GM18526 (cell line): ENCODE measurements around the gene NPTX1.

Source experiments
- POLR2A ChIP-seq: IDR thresholded peaks from 3 replicates; pipeline ENCODE4 v1.6.1; 2011; ENCODE audit not compliant: insufficient read length; ENCODE audit errors: extremely low read depth

NPTX1 gene

DNA sequence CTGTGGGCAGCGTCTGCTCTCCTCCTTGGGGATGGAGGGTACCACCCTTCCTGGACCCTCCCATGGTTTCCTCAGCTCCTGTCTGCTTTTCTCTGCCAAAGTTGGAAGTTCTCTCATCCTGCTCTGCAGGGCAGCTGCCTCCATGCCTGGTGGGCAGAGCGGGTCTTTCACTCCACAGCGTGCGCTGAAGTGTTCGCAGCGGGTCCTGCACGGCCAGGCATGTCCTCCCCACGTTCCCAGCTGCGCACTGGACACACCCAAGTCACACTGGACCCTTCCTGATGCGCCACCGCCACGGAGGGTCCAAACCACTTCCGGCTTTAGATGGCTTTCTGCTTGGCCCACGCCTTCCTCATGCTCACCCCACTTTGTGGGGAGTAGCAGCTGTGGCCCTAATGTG lies 33.7 kb upstream of the NPTX1 start:
- TF ChIP-seq POLR2A: no peak

DNA sequence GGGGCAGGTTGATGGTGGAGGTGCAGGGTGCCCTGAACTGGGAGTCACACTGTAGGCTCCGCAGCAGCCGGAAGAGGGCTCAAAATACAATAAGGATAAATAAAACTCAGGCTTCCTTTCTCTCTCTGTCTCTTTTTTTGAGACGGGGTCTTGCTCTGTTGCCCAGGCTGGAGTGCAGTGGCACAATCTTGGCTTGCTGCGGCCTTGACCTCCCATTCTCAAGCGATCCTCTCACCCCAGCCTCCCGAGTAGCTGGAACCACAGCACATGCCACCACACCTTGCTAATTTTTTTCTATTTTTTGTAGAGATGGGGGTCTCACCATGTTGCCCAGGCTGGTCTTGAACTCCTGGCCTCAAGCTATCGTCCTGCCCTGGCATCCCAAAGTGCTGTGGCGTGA lies 32.9 kb upstream of the NPTX1 start:
- TF ChIP-seq POLR2A: no peak

DNA sequence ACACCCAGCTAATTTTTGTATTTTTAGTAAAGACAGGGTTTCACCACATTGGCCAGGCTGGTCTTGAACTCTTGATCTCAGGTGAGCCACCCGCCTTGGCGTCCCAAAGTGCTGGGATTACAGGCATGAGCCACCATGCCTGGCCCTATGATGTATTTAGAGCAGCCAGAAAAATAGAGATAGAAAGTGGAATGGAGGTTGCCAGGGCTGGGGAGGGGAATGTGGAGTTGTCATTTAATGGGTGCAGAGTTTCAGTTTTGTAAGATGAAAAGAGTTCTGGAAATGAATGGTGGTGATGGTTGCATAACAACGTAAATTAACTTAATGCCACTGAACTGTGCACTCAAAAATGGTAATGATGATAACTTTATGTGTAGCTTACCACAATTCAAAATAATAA lies 31.6 kb upstream of the NPTX1 start:
- TF ChIP-seq POLR2A: no peak

DNA sequence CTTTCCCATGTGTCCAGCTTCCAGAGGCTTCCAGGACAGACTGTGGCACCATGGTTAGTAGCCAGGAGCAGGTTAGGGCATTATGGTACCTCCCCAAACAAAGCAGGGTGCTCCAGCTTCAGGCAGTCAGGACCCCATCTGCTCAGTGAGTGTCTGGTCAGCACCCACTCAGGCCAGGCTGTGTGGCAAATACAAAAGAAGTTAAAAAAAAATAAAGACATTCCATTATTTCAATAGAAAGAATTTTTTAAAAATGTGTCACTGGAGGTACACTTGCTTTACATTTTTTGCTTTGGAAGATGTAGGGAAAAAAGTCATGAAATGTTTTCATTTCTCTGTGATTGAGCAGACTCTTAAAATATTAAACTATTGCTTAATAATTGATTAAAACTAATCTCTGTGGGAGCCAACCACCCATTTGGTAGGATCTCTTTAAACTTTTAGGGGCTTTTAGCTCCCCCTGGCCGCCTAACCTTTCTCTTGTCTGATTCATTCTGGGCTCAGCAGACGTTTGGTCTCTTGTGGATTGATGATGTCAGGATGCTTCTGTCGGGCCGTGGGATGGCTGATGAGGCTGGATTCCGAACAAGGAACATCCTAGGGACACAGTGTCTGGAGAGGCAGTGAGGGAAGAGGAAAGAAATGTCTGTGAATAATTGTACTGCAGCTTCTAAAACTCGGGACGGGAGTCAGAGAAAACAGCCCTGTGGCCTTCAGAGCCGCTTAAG lies 28.4 kb upstream of the NPTX1 start:
- no peak for TF ChIP-seq POLR2A

DNA sequence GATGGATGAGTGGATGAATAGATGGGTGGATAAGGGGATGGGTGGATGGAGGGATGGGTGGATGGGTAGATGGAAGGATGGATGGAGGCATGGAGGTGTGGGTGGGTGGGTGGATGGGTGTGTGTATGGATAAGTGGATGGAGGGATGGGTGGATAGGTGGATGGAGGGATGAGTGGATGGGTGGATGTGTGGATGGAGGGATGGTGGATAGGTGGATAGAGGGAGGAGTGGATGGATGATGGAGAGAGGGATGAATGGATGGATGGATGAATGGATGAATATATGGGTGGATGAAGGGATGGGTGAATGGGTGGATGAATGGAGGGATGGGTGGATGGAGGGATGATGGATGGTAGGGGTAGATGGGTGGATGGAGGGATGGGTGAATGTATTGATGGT lies 27.5 kb upstream of the NPTX1 start:
- TF ChIP-seq POLR2A: no peak

DNA sequence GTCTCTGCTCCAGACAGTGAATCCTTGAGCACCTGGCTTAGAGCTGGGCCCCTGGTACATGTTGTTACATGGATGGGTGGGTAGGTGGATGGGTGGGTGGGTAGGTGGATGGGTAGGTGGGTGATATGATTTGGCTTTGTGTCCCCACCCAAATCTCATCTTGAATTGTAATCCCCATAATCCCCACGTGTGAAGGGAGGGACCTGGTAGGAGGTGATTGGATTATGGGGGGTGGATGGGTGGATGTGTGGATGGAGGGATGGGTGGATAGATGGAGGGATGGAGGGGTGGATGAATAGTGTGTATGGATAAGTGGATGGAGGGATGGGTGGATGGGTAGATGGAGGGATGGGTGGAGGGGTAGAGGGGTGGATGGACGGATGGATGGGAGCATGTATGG lies 26.6 kb upstream of the NPTX1 start:
- no peak for TF ChIP-seq POLR2A

DNA sequence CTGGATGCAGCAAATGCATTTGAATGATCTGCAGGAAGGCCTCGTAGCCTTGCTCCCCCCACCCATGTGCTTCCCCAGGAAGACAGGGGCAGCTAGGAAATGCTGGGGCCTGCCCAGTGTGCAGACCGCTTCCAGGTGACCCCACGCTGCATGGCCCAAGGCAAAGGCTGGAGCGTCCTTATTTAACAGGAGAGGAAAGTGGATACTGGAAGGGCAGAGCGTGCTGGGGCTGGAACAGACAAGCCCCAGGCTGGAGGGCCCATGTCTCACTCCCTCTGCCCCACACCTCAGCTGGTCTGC lies 26.1 kb upstream of the NPTX1 start:
- TF ChIP-seq POLR2A: no peak

DNA sequence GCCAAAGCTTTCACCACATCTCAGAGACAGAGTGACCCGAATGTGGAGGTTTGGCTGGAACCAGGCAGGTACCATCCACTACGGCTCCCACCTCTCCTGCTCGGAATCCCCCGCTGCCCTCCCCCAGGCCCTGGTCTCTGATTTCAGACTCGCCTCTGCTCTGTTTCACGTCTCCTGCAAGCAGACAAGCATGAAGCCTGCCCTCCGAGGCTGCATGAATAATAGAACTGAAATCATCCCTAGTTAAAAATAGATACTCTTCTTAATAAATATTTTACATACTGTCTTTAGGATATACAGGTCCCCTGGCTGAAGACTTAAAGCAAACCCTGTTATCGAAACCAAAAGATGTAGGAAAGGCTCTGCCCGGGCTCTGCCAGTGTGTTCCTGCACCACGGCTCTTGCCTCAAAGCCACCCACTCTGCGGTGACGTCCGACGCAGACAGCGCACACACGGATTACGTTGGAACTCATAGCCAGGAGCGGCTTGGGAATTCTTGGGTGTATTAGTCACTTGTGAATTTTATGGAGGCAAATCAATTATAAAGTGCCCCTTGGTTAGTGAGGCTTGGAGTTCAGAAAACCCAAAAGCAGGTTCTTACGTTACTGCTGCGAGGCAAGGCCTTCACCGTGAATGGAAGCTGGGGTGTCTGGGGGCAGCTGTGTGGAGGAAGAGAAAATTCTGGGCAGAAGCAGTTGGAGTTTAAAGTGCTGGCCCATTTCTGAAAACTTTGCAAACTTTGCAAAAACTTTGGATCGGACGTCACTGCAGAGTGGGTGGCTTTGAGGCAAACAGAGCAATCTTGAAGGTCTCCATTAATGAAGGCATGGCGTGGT lies 25.6 kb upstream of the NPTX1 start:
- no peak for TF ChIP-seq POLR2A

DNA sequence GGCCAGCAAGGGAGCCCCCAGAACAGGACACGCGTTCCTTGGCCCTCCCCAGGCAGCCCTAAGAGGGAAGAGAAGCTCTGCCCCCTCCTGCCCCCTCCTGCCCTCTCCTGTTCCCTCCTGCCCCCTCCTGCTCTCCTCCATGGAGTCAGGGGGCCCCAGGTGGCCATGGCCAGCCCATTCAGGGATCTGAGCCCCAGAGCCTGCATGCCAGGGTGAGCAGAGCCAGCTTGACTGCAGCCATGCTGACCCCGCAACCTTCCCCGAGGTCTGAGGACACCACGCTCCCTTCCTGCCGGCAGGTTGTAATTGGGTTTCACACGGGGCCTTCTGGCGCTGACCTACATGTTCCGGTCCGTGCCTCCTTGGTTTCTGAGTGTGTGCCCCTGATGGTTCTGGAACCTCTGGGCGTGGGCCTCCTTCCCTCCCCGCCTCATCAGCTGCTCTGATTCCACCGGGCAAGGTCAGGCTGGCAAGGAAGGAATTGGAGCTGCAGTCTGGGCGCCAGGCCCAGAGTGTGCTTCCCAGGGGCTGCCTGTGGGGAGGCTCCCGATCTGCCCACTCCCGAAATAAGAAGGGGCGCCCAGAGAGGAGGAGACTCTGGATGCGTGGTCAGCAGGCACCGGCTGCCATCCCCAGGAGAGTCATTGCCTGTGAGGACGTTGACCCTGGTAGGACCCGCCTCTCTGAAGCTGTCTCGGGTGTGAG lies 23.7 kb upstream of the NPTX1 start:
- TF ChIP-seq POLR2A: no peak

DNA sequence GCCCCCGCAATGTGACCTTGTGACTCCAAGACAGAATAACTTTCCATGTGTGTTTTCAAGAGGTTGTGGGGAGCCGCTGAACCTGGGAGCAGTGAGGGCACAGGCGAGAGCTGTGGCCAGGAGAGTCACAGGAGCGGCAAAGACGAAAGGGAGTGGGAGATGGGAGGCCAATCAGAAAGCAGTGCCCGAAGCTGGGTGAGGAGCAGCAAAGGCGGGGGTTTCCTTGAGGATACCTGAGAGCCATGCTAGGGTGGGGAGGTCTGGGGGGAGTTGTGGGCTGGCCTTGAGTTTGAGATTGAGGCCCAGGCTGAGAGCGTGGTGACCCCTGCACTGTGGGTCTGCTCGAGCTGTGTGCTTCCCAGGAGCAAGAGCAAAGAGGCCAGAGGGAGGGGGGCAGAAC lies 23.2 kb upstream of the NPTX1 start:
- TF ChIP-seq POLR2A: no peak

DNA sequence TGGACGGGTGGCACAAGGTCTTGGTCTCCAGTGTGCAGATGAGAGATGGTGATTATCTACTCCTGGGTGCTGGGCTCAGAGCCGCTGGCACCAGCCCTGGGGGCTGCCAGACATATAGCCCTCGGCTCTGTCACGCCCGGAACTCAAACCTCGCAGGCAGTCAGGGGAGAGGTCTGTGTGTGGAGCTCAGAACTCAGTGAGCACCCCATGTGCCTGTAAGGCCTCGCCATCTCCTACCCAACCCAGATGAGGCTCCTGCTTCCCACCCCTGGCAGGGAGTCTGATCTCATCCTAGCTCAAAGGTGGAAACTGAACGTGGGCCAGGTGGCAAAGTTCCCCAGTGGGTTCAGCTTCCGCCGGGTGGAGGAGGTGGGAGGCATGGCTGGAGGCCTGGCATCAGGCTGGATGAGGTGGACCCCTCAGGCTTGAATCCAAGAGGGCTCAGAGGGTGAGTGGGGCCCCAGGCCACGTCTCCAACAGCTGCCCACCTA lies 22.6 kb upstream of the NPTX1 start:
- no peak for TF ChIP-seq POLR2A

DNA sequence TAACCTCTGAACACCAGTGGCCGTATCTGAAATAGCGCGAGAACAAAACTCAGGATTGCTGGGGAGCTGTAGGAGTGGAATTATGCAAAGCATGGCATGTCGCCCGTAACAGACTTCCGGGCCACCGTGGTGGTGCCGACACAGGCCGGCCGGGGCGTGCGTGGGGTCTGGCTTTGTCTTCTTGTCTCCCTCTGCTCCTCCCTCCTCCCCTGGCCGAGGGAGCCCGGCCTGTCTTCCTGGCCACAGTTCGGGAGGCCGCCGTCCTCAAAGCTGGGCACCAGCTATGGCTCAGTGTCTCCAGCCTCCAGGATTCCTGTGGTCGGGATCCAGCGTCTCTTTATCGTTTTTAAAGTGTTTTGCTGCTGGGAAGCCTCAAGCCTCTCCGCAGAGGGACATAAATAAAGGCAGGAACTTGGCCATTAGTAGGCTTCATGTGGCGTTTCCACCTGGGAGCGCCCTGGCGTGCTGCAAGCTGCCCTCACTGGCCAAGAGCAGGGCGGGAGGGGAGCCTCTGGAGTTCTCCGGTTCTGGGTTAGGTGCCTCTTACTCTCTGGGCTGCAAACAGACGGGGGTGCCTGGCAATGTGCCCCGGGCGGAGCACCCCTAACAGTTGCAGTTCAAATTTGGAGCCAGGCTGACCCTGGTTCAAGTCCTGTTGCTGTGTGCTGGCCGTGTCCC lies 22.0 kb upstream of the NPTX1 start:
- no peak for TF ChIP-seq POLR2A

DNA sequence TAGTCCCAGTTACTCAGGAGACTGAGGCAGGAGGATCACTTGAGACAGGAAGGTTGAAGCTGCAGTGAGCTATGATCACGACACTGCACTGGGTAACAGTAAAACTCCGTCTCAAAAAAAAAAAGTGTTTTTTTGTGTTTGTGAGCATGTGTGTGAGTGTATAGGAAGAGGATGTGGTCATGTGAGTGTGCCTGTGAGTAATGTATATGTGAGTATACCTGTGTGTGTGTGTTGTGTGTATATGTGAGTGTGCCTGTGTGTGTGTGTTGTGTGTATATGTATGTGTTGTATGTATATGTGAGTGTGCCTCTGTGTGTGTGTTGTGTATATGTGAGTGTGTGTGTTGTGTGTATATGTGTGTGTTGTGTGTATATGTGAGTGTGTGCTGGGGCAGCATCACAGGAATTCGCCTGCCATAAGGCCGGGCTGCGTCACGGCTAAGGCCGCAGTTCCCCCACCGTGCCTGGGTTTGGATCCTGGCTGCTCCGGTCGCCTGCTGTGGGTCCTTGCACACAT lies 21.4 kb upstream of the NPTX1 start:
- TF ChIP-seq POLR2A: no peak

DNA sequence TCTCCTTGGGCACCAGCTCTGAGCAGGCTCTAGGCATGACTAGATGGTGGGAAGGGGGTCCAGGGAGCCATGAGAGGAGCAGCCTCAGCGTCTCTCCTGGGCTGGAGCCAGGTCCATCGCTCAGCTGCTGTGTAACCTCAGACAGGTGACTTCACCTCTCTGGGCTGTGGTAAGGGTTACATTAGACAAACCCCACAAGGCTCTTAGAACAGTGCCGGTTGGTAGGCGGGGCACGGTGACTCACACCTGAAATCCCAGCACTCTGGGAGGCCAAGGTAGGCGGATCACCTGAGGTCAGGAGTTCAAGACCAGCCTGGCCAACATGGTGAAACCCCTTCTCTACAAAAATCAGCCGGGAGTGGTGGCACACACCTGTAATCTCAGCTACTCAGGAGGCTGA lies 18.1 kb upstream of the NPTX1 start:
- TF ChIP-seq POLR2A: no peak
